GM19239 (cell line): ENCODE measurements around the gene CWC22.
A peak's percentile ranks its signal among the peaks of the same experiment; 100 is the strongest.
"Not testable (repeated sequence)": the region's sequence is repeated elsewhere in the genome, so short reads cannot be mapped to it uniquely, and the experiment has no call there.

Experiments used
- DNase-seq: peaks from one replicate; pipeline ENCODE4 v3.0.0; 2011; ENCODE audit warnings: low spot score; ENCODE audit not compliant: insufficient read length
- FAIRE-seq: peaks from 2 replicates; lab custom pipeline; 2011; peaks lifted over from hg19 to GRCh38; lab: Jason Lieb, UNC

CWC22 gene

GRCh38 chr2:180006781-180007579 is at the start of gene CWC22:
TSS of gene CWC22 (minus strand) at chr2:180007297. CDS start at chr2:179993341, 13,956 bp downstream.
- FAIRE-seq (peak; percentile 98), DNase-seq (peak; percentile 33)

GRCh38 chr2:180056367-180057118 is 49.4 kb upstream of the CWC22 start:
- FAIRE-seq (no peak), DNase-seq (no peak)

GRCh38 chr2:180054576-180054975 is 47.5 kb upstream of the CWC22 start:
- not testable (repeated sequence) for FAIRE-seq, DNase-seq

- FAIRE-seq = no peak
- no peak for DNase-seq
Measured at GRCh38 chr2:180050246-180050645, 43.1 kb upstream of the CWC22 start.

DNA sequence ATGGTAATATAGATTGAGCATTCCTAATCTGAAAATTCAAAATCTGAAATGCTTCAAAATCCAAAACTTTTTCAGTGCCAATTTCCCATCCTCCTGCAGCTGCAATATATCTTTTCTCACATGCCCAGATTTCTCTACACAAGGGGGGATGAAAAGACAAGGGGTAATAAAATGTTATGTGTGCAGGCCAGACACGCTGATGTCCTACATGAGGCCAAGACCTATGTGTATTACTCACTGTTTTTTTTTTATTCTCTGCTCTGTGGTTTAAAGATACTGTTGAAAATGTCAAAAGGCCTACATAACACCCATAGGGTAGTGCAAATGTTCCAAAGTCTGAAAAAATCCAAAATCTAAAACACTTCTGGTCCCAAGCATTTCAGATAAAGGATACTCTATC is 41.2 kb upstream of the CWC22 start:
- DNase-seq (no peak), FAIRE-seq (no peak)

DNA sequence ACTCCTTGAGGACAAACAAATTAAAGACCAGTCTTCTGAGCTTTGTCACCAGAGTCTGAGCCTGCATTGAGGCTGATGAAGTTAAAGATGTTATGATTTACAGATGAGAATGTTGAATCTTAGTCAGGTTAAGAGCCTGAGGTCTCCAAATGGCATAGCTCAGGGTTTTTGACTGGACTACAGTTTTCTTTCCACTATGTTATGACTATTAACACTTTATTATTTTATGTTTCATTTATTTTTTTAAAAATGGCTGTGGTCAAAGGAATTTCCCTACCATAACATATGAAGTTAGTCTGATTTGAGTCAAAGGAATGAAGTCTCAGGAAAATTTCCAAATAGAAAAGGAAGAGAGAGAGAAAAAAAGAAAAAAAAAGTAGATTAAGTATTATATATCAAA is 39.7 kb upstream of the CWC22 start:
- no peak for FAIRE-seq

DNA sequence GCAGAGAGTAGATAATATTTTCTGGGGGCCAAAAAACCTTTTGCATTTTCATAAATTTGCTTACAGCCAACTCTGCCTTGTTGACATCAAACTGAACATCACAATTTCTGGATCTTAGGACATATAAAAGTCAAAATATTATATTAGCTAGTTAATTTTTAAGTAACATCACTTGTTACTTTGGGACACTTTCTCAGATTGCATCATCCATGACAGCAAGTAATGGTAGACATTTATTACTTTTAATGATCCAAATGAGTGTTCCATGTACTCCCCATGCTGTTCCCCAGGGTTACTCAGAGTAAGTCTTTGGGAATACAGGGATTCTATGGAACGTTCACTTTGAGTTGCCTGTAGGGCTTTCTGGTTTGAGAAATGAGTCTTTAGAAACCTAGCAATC is 39.1 kb upstream of the CWC22 start:
- DNase-seq = no peak
- no peak for FAIRE-seq

More for the DNA sequence above, 39.7 kb upstream of the CWC22 start:
- no peak for DNase-seq

DNA sequence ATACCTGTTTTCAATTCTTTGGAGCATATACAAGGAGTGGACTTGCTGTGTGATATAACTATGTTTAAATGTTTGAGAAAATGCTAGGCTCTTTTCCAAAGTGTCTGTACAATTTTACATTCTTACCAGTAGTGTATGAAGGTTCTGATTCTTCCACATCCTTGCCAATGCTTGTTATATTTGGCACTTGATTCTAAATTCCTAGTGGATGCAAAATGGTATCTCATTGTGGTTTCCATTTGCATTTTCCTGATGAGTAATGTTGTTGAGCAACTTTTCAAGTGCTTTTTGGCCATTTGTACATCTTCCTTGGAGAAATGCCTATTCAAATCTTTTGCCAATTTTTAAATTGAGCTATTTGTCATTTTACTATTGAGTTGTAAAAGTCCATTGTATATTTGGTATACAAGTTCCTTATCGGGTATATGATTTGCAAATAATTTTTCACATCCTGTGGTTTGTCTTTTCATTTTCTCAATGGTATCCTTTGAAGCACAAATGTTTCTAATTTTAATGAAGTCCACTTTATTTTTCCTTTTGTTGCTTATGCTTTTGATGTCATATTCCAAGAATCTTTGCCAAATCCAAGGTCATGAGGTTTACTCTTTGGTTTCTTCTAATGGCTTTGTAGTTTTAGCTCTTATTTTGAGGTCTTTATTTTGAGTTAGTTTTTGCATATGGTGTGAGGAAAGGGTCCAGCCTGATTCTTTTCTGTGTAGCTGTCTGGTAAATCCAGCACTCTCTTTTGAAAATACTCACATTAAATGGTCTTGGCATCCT is 33.2 kb upstream of the CWC22 start:
- FAIRE-seq (no peak), DNase-seq (no peak)

DNA sequence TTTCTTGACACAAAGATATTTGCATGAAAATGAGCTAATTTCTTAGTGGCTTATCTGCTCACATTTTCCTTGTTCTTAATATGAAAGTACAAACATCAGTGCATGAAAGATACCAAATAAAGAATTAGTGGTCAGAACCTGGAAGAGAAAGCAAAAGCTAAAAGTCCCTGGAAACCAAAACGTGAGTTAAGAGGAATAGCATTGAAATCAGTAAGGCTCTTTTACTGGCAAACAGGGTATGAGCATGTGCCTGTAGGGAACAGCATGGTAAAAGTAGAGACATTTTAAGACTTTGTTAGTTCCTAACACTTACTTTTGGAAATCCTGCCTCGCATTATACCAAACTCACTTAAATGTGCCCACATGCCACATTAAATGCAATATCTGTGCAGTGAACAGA is 31.9 kb upstream of the CWC22 start:
- FAIRE-seq = no peak
- DNase-seq = no peak

DNA sequence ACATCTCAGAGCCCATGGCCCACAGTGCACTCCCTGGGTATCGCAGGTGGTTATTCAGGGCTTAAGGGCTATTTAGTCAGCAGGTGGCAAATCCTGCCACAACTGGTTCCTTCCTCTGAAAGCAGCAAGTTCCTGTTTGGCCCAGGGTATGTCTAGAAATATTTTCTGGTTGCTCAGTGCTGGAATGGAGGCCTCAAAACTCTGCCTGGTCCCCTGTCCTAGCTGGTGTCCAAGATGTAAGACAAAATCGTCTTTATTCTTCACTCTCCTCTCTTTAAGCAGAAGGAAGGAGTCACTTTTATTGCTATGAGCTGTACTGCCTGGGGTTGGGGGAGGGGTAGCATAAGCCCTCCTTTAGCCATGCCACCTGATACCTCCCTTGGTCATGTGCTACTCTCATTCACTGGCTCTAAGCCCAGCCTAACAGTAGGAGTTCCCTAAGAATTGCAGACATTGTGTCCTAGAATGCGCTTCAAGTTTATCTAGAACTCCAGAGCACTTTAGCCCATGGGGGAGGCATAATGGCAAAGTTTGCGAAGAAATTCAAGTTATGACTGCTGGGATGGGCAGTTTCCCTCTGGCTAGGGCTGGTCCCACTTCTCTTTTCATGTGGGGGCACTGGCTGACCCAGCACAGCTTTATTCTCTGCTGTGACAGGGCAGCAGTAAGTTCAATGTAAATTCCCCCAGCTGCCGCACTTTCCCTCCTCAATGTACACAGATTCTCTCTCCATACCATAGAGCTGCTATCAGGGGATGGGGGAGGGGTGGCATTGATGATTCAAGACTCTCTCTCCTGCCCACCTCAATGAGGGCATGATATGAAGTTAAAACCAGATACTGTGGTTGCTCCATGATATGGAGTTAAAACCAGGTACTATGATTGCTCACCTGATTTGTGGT is 27.1 kb upstream of the CWC22 start:
- no peak for FAIRE-seq

DNA sequence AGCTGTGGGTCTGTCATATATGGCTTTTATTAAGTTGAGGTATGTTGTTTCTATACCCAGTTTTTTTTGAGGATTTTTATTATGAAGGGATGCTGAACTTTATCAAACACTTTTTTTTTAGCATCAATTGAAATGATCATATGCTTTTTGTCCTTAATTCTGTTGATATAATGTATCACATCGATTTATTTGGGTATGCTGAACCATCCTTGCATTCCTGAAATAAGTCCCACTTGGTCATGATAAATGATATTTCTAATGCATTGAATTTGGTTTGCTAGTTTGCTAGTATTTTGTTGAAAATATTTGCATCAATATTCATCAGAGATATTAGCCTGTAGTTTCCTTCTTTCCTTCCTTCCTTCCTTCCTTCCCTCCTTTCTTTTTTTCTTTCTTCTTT is 22.5 kb upstream of the CWC22 start:
- FAIRE-seq = no peak
- no peak for DNase-seq

More for the DNA sequence above, 27.1 kb upstream of the CWC22 start:
- no peak for DNase-seq

GRCh38 chr2:180021850-180022249 is 14.8 kb upstream of the CWC22 start:
- no peak for DNase-seq
- FAIRE-seq = no peak

- DNase-seq (no peak), FAIRE-seq (no peak)
Measured at GRCh38 chr2:180017784-180018183, 10.7 kb upstream of the CWC22 start.

GRCh38 chr2:180016937-180017336 is 9.8 kb upstream of the CWC22 start:
- DNase-seq = no peak
- no peak for FAIRE-seq

DNA sequence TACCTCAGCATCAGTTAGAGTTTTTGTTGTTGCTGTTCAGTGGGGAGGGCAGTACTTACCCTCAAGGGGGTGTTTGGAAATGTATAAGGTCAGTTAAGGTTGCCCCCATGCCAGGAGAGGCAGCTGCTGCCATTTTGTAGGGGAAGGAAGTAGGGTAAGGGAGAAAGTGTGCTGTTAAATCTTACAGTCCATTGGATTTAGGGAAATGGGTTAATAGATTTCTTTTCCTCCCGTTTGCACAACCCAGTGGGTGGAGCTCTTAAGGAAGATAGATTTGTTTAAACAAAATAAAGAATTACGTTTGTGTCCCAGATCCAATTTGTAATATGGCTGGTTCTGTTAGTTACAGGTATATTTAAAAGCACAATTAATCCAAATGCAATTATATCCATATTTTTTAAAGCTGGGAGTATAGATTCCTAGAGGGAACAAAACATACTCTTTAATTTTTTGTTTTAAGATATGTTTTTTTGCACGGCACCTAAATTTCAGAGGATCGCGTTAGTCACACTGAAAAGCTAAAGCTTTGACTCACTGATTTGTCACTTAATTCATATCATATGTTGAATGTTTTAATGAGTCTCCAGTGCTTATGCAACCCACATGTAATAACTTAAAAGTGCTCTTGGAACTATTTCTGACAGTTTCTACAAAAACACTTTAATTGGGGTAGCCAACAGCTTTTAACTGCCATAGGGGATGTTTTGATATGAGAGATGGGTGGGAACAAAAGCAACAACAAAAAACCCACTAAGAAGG is 9.0 kb upstream of the CWC22 start:
- FAIRE-seq (no peak), DNase-seq (no peak)

GRCh38 chr2:180012523-180012922 is 5.4 kb upstream of the CWC22 start:
- DNase-seq (no peak), FAIRE-seq (no peak)

DNA sequence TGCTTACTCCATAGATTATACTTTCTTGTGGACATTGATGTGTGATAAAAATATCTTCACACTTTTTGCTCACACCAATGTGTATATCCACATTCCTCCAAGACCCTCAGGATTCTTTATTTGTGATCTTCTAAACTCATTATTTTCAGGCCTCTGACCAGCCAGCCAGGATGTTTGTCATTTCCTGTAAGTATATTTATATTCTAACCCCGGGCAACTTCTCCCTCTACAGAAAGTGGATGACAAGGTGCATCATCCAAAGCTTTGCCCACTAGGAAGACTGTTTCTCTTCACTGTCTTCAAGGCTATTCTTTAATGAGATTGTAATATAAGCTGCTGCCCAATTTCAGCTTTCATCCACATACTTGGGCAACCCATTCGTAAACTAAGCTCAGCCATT is 3.6 kb upstream of the CWC22 start:
- FAIRE-seq = no peak

GRCh38 chr2:180006231-180006630 is 866 bp downstream of the CWC22 start:
- no peak for DNase-seq
- peak; percentile 26 for FAIRE-seq

More for the DNA sequence above, 3.6 kb upstream of the CWC22 start:
- DNase-seq = no peak

GRCh38 chr2:180005465-180005864 is 1.6 kb downstream of the CWC22 start:
- not testable (repeated sequence) for FAIRE-seq, DNase-seq
